Neuronal stem cell (in vitro differentiated cells): ENCODE results near the gene SSTR5. TPM values are rescaled to one million over a fixed set of nuclear protein-coding genes. Genes with fewer than 3 reads are reported as not detected.
A peak's percentile ranks its signal among the peaks of the same experiment; 100 is the strongest.
"Not testable (repeated sequence)": the region's sequence is repeated elsewhere in the genome, so short reads cannot be mapped to it uniquely, and the experiment has no call there.

ENCODE experiments used
- DNase-seq: peaks from one replicate; pipeline ENCODE4 v3.0.0-alpha.2; 2013; ENCODE audit warnings: low spot score
- H2AFZ ChIP-seq: one replicate; pipeline ENCODE4 v1.6.1; 2013; ENCODE audit warnings: mild to moderate bottlenecking, low read length, inconsistent platforms
- H2AK5ac ChIP-seq: 2 replicates; pipeline ENCODE4 v1.6.1; 2013; ENCODE audit warnings: low read depth, mild to moderate bottlenecking, inconsistent platforms, low read length, moderate library complexity, mixed read lengths
- H2BK120ac ChIP-seq: 2 replicates; pipeline ENCODE4 v1.6.1; 2013; ENCODE audit warnings: low read depth, mild to moderate bottlenecking, inconsistent platforms, low read length, moderate library complexity, mixed read lengths
- H2BK12ac ChIP-seq: one replicate; pipeline ENCODE4 v1.6.1; 2013; ENCODE audit warnings: low read length, inconsistent platforms
- H2BK15ac ChIP-seq: 2 replicates; pipeline ENCODE4 v1.6.1; 2013; ENCODE audit warnings: mild to moderate bottlenecking, low read length, inconsistent platforms, mixed read lengths
- H2BK5ac ChIP-seq: one replicate; pipeline ENCODE4 v1.6.1; 2013; ENCODE audit warnings: inconsistent platforms, mild to moderate bottlenecking, low read length, moderate library complexity
- H3K14ac ChIP-seq: one replicate; pipeline ENCODE4 v1.6.1; 2013; ENCODE audit warnings: low read length, inconsistent platforms
- H3K18ac ChIP-seq: 2 replicates; pipeline ENCODE4 v1.6.1; 2013; ENCODE audit warnings: low read length, inconsistent platforms
- H3K23ac ChIP-seq: 2 replicates; pipeline ENCODE4 v1.6.1; 2013; ENCODE audit warnings: low read depth, mild to moderate bottlenecking, mixed read lengths, low read length, inconsistent platforms; ENCODE audit not compliant: poor library complexity
- H3K27ac ChIP-seq: replicated peaks from 3 replicates; pipeline ENCODE4 v1.5.1; 2013; ENCODE audit warnings: low read length, inconsistent platforms
- H3K27me3 ChIP-seq, 3 experiments: 2 replicates each; pipeline ENCODE4 v1.6.1; 2013; ENCODE audit warnings: low read length in 3 of 3, mild to moderate bottlenecking in 2 of 3, inconsistent platforms in 1 of 3, low read depth in 1 of 3, mixed read lengths in 1 of 3, moderate library complexity in 1 of 3; ENCODE audit not compliant: control insufficient read depth in 3 of 3, insufficient read depth in 3 of 3
- H3K36me3 ChIP-seq, 2 donors: replicated peaks in 1 of 2; 2 replicates each; pipeline ENCODE4 v1.6.1; 2013; ENCODE audit warnings: low read length in 2 of 2; ENCODE audit not compliant: control insufficient read depth in 2 of 2, insufficient read depth in 2 of 2
- H3K4ac ChIP-seq: 2 replicates; pipeline ENCODE4 v1.6.1; 2013; ENCODE audit warnings: inconsistent platforms, mild to moderate bottlenecking, low read length, moderate library complexity
- H3K4me1 ChIP-seq, 2 donors: 1 replicate in 1 of 2; 2 replicates in 1 of 2; pipeline ENCODE4 v1.6.1; 2013; ENCODE audit warnings: low read length in 2 of 2, low read depth in 1 of 2; ENCODE audit not compliant: control insufficient read depth in 2 of 2, insufficient read depth in 1 of 2
- H3K4me2 ChIP-seq: one replicate; pipeline ENCODE4 v1.6.1; 2013; ENCODE audit warnings: mild to moderate bottlenecking, low read length, inconsistent platforms; ENCODE audit not compliant: insufficient read depth, poor library complexity, severe bottlenecking
- H3K4me3 ChIP-seq, 2 donors: 2 replicates each; pipeline ENCODE4 v1.5.1; 2013; ENCODE audit warnings: low read length in 2 of 2, mild to moderate bottlenecking in 2 of 2, inconsistent platforms in 1 of 2, moderate library complexity in 1 of 2
- H3K79me1 ChIP-seq: one replicate; pipeline ENCODE4 v1.6.1; 2013; ENCODE audit warnings: low read depth, mild to moderate bottlenecking, inconsistent platforms, low read length, moderate library complexity
- H3K9ac ChIP-seq: one replicate; pipeline ENCODE4 v1.6.1; 2013; ENCODE audit warnings: mild to moderate bottlenecking, low read depth, low read length, inconsistent platforms; ENCODE audit not compliant: poor library complexity
- H3K9me3 ChIP-seq, 2 donors: replicated peaks in 1 of 2; 2 replicates each; pipeline versions ENCODE3 to v1.6.1; 2013; ENCODE audit warnings: low read length in 2 of 2, mild to moderate bottlenecking in 2 of 2, inconsistent platforms in 1 of 2, low read depth in 1 of 2, mixed read lengths in 1 of 2, moderate library complexity in 1 of 2; ENCODE audit not compliant: control insufficient read depth in 2 of 2, insufficient read depth in 1 of 2
- H4K8ac ChIP-seq: one replicate; pipeline ENCODE4 v1.6.1; 2013; ENCODE audit warnings: low read depth, mild to moderate bottlenecking, inconsistent platforms, low read length, moderate library complexity
- H4K91ac ChIP-seq: one replicate; pipeline ENCODE4 v1.6.1; 2013; ENCODE audit warnings: low read length, low read depth, mild to moderate bottlenecking, inconsistent platforms; ENCODE audit not compliant: poor library complexity
- WGBS, 2 donors: extraction: QIAGEN DNeasy Blood & Tissue Kit; methylation state at CpG; one replicate each; pipeline ENCODE4 v1.1.7; 2013; ENCODE audit warnings: missing lambda C conversion rate in 2 of 2, mixed read lengths in 1 of 2; ENCODE audit not compliant: insufficient read length in 2 of 2, insufficient replicate concordance in 1 of 2; ENCODE audit errors: extremely low coverage in 2 of 2; 5-methylcytosine and 5-hydroxymethylcytosine counted together
- polyA plus RNA-seq, 2 experiments: library from polyadenylated mRNA; stranded (reverse); fragments of 200-250 nt; gene quantifications; one replicate each; pipeline ENCODE4 v1.2.3, GENCODE V29; 2013

SSTR5 gene
- polyA plus RNA-seq (2013, experiment 1 of 2), result not detected
- polyA plus RNA-seq (2013, experiment 2 of 2), result not detected

DNA sequence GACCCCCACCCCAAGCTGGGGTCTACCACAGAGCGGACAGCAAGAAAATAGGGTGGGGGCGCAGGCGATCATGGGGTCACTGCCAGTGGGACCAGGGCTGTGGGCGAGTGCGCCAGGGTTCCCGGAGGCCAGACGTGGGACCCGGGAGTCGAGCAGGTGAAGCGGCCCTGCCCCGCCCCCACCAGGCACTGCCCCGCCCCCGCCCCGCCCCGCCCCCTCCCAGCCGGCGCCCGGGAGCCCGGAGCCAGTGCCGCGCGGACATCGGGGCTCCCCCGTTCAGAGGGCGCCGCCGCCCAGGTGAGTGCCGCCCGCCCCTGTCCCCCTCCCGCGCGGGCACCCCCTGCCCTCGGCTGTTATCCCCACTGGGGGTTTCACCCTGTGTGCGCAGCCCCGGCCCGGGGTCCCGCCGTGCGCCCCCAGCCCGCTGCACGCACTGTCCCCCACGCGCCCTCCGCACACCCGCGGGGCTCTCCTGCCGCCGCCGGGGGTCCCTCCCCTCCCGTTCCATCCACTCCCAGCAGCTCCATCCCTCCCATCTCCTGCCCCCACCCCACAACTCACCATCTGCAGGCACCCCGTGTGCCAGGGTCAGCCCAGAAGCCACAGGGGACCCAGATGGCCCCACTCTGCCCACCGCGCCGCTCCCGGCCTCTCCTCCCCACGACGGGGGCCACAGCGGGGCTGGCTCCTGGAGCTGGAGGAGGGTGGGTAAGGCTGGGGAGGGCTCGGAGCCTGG lies at the start of gene SSTR5:
SSTR5 (plus strand) TSS at position 222 of the 736 bp plus-strand sequence. CDS start 6,122 bp downstream, outside the sequence.
- peak within 1 kb of the TSS; percentile 92 for H2BK15ac ChIP-seq
- no CpG with 5 or more reads among the region's 59 CpGs for WGBS, 2 donors
- H3K23ac ChIP-seq, result peak within 1 kb of the TSS; percentile 73
- H2AK5ac ChIP-seq, result peak within 1 kb of the TSS; percentile 92
- peaks cover 4 to 20% of the 10 kb centered on the region in 2 donors for H3K4me1 ChIP-seq
- peak within 1 kb of the TSS; percentile 33 for H3K4me2 ChIP-seq
- H3K27ac ChIP-seq, result no peak within 1 kb of the TSS
- H3K27me3 ChIP-seq, result peaks cover 4 to 56% (median 24%) of the 10 kb centered on the region in 3 experiments
- no peak for DNase-seq
- no peaks in the 10 kb centered on the region for H3K79me1 ChIP-seq
- no peak within 1 kb of the TSS for H4K91ac ChIP-seq
- H2BK5ac ChIP-seq, result no peak within 1 kb of the TSS
- no peak within 1 kb of the TSS for H2BK120ac ChIP-seq
- no peak within 1 kb of the TSS for H3K4me3 ChIP-seq
- H3K14ac ChIP-seq, result peak within 1 kb of the TSS; percentile 71
- H3K9ac ChIP-seq, result no peak within 1 kb of the TSS
- no peak within 1 kb of the TSS for H3K4ac ChIP-seq
- H3K9me3 ChIP-seq, result no peaks in the 10 kb centered on the region
- peak within 1 kb of the TSS; percentile 85 for H3K18ac ChIP-seq
- peak within 1 kb of the TSS; percentile 41 for H2BK12ac ChIP-seq
- peak within 1 kb of the TSS; percentile 3 for H4K8ac ChIP-seq
- no peaks in the 10 kb centered on the region for H3K36me3 ChIP-seq
- H2AFZ ChIP-seq, result no peak within 1 kb of the TSS

- Histone ChIP-seq H2AFZ (no peak overlapping the region), H2BK12ac (peak overlapping the region; percentile 93), H3K4ac (no peak overlapping the region), H3K14ac (no peak overlapping the region), H3K9me3 (no peaks in the 10 kb centered on the region), H4K8ac (no peak overlapping the region), H3K23ac (no peak overlapping the region), H3K4me1 (peaks cover 25 to 29% of the 10 kb centered on the region in 2 donors), H3K18ac (peak overlapping the region; percentile 87), H3K36me3 (no peaks in the 10 kb centered on the region), H2AK5ac (peak overlapping the region; percentile 97), H2BK5ac (peak overlapping the region; percentile 63), H3K4me2 (no peak overlapping the region), H2BK15ac (peak overlapping the region; percentile 80), H3K79me1 (peaks cover 3% of the 10 kb centered on the region), H3K9ac (peak overlapping the region; percentile 60), H3K4me3 (no peak overlapping the region), H2BK120ac (no peak overlapping the region), H3K27ac (no peak overlapping the region), H4K91ac (no peak overlapping the region), H3K27me3 (peaks cover 0 to 32% (median 0%) of the 10 kb centered on the region in 3 experiments)
- no peak for DNase-seq
- WGBS, 2 donors, result no CpG with 5 or more reads among the region's 20 CpGs
Measured at GRCh38 chr16:1024138-1024537, 48.4 kb upstream of the SSTR5 start.

GRCh38 chr16:1025183-1025809 lies 47.3 kb upstream of the SSTR5 start:
- not testable (repeated sequence) for H3K4me2 ChIP-seq, H3K9me3 ChIP-seq, H4K8ac ChIP-seq, H3K79me1 ChIP-seq, H3K4me3 ChIP-seq, H3K27ac ChIP-seq, H3K36me3 ChIP-seq, H2AFZ ChIP-seq
- Histone ChIP-seq H2BK15ac (peak overlapping the region; percentile 97), H3K18ac (peak overlapping the region; percentile 89), H3K14ac (peak overlapping the region; percentile 97), H3K9ac (peak overlapping the region; percentile 84), H2AK5ac (peak overlapping the region; percentile 99), H4K91ac (peak overlapping the region; percentile 97), H3K4ac (peak overlapping the region; percentile 70), H3K23ac (peak overlapping the region; percentile 89), H3K4me1 (peaks cover 21 to 24% of the 10 kb centered on the region in 2 donors), H2BK120ac (peak overlapping the region; percentile 81), H2BK5ac (peak overlapping the region; percentile 84), H2BK12ac (peak overlapping the region; percentile 100), H3K27me3 (peaks cover 0 to 29% (median 0%) of the 10 kb centered on the region in 3 experiments)
- peak; percentile 61 for DNase-seq
- WGBS, 2 donors, result no CpG with 5 or more reads among the region's 24 CpGs
